ENCODE data around the gene UBALD1. TPM values are rescaled to one million over a fixed set of nuclear protein-coding genes. Genes with fewer than 3 reads are reported as not detected.

The UBALD1 gene
- total RNA-seq, 4 donors from 2014 or later = 9.3 to 21.4 (median 10.9) TPM

GRCh38 chr16:4631444-4631843 is 16.8 kb upstream of the UBALD1 start:
- Histone ChIP-seq H3K27me3 (no peaks in the 10 kb centered on the region), H3K9me3 (no peaks in the 10 kb centered on the region), H3K36me3 (peaks cover 0 to 4% of the 10 kb centered on the region in 2 donors), H3K27ac (no peak overlapping the region), H3K4me1 (peaks cover 5 to 6% of the 10 kb centered on the region in 2 donors), H3K4me3 (replicated peaks in 1 of 3) (no peak overlapping the region)
- intact Hi-C loops (cut with DNase I) = no loop called here
- 91 to 95% methylated on average over 1 of the region's 1 CpG for WGBS, 2 donors
- DNase-seq = no peak
- TF ChIP-seq, protein P1, sequence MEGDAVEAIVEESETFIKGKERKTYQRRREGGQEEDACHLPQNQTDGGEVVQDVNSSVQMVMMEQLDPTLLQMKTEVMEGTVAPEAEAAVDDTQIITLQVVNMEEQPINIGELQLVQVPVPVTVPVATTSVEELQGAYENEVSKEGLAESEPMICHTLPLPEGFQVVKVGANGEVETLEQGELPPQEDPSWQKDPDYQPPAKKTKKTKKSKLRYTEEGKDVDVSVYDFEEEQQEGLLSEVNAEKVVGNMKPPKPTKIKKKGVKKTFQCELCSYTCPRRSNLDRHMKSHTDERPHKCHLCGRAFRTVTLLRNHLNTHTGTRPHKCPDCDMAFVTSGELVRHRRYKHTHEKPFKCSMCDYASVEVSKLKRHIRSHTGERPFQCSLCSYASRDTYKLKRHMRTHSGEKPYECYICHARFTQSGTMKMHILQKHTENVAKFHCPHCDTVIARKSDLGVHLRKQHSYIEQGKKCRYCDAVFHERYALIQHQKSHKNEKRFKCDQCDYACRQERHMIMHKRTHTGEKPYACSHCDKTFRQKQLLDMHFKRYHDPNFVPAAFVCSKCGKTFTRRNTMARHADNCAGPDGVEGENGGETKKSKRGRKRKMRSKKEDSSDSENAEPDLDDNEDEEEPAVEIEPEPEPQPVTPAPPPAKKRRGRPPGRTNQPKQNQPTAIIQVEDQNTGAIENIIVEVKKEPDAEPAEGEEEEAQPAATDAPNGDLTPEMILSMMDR (IDR thresholded peaks at IDR 0.05) = no peak
- TF ChIP-seq POLR2A (IDR thresholded peaks at IDR 0.05) = no peak

- H3K9me3 ChIP-seq = no peaks in the 10 kb centered on the region
- intact Hi-C loops (cut with DNase I) = no loop called here
- H3K27me3 ChIP-seq = no peaks in the 10 kb centered on the region
- H3K4me3 ChIP-seq (replicated peaks in 1 of 3) = no peak overlapping the region
- peaks cover 12 to 15% of the 10 kb centered on the region in 2 donors for H3K4me1 ChIP-seq
- no peak for DNase-seq
- no peak overlapping the region for H3K27ac ChIP-seq
- TF ChIP-seq POLR2A (IDR thresholded peaks at IDR 0.05) = no peak
- no peaks in the 10 kb centered on the region for H3K36me3 ChIP-seq
- WGBS, 2 donors = 79 to 80% methylated on average over 9 of the region's 9 CpGs
These were observed 13.6 kb upstream of the UBALD1 start for GRCh38 chr16:4628283-4628682.

- Histone ChIP-seq H3K9me3 (no peaks in the 10 kb centered on the region), H3K27ac (peak overlapping the region in 1 of 3 donors; percentile 84), H3K36me3 (no peaks in the 10 kb centered on the region), H3K4me1 (peaks cover 12 to 15% of the 10 kb centered on the region in 2 donors), H3K4me3 (replicated peaks in 1 of 3) (no peak overlapping the region), H3K27me3 (no peaks in the 10 kb centered on the region)
- intact Hi-C loops (cut with DNase I) = no loop called here
- TF ChIP-seq POLR2A (IDR thresholded peaks at IDR 0.05) = no peak
- TF ChIP-seq, protein P1 (IDR thresholded peaks at IDR 0.05) = no peak
- no peak for DNase-seq
- 64 to 68% methylated on average over 6 of the region's 6 CpGs for WGBS, 2 donors
These were observed 11.7 kb upstream of the UBALD1 start for GRCh38 chr16:4626396-4626795.

DNA sequence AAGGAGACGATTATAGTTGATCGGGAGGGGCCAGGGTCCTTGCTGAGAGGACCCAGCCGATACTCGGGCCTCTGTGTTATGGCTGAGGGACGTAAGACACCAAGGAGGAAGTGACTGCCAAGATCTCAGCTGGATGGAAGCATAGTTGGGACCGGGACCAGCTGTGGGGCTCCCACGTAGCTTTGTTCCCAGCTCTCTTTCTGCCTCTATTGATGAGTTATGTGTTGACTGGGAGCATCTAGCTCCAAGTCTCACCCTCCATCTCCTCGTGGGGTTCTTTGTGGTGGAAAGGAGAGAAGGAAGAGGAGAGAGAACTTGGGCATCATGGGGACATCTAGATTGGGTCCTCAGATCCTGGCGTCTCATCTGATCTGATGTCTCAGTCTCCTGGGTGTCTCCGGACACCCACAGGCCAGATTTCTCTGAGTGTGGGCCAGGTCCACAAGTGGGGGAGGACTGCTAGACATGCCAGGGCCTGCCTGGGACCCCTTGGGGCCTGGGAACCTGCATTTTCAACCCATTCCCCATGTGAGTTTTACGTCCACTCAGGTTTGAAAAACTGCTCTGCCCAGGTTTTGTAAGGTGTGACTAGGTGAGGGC is 11.0 kb upstream of the UBALD1 start:
- Histone ChIP-seq H3K4me3 (replicated peaks in 1 of 3) (peak overlapping the region; percentile 44 to 99 (median 98)), H3K27ac (peak overlapping the region; percentile 84 to 96 (median 86)), H3K4me1 (peaks cover 12 to 15% of the 10 kb centered on the region in 2 donors), H3K36me3 (no peaks in the 10 kb centered on the region), H3K27me3 (no peaks in the 10 kb centered on the region), H3K9me3 (no peaks in the 10 kb centered on the region)
- TF ChIP-seq, protein P1 (IDR thresholded peaks at IDR 0.05) = no peak
- no peak for TF ChIP-seq POLR2A (IDR thresholded peaks at IDR 0.05)
- DNase-seq = no peak
- intact Hi-C loops (cut with DNase I) = no loop called here
- WGBS, 2 donors = 13 to 14% methylated on average over 11 of the region's 11 CpGs

DNA sequence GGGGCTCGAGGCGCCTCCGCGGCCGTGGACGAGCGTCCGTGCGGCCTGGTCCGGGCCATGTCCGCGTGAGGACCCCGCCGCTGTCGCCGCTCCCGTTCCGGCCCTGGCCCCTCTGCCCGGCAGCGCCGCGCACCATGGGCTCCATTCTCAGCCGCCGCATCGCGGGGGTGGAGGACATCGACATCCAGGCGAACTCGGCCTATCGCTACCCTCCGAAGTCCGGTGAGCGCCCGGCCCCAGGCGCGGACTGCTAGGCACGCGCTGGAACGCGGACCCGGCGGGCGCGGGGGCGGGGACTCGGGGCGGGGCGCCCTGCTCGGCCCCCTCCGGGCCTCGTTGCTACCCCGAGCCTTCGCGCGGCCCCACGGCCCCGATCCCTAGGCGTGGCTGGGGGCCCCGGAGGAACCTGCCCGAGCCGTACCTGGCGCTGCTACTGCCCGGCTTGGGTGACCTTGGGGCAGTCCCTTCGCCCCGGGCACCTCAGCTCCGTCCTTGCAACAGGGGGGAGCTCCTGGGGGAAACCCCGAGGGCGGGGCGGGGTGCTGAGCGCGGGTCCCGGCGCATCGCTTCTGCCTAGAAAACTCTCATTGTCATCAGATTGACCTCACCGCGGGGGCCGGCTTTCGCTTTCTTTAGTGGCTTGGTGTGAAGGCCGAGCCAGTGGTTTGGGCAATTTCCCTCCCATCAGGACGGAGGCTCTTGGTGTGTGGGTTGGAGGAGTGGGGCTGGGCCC is 10.3 kb upstream of the UBALD1 start:
- peak overlapping the region; percentile 84 to 96 (median 86) for H3K27ac ChIP-seq
- DNase-seq = peak; percentile 65 to 66
- no peaks in the 10 kb centered on the region for H3K36me3 ChIP-seq
- H3K4me3 ChIP-seq (replicated peaks in 1 of 3) = peak overlapping the region; percentile 44 to 99 (median 98)
- H3K9me3 ChIP-seq = no peaks in the 10 kb centered on the region
- peak; percentile 89 to 95 for TF ChIP-seq POLR2A (IDR thresholded peaks at IDR 0.05)
- TF ChIP-seq, protein P1 (IDR thresholded peaks at IDR 0.05) = peak in 1 of 6 experiments; percentile 18
- H3K27me3 ChIP-seq = no peaks in the 10 kb centered on the region
- 0% methylated on average over 2 to 15 of the region's 80 CpGs for WGBS, 2 donors
- peaks cover 12 to 15% of the 10 kb centered on the region in 2 donors for H3K4me1 ChIP-seq
- intact Hi-C loops (cut with DNase I) = no loop called here

Measured in thyroid gland (tissue), 4 donors.